Fibroblast of pulmonary artery (primary cell): ENCODE data around the gene KIRREL3.

ENCODE experiments used
- DNase-seq: peaks from one replicate; pipeline ENCODE4 v3.0.0-alpha.2; 2010; ENCODE audit warnings: low read depth
- H3K4me3 ChIP-seq: replicated peaks from 2 replicates; pipeline ENCODE4 v1.5.1; 2011; ENCODE audit warnings: low read depth, mild to moderate bottlenecking, control low read depth, low read length, moderate library complexity
- TF ChIP-seq, protein P1 (sequence below): IDR thresholded peaks from 2 replicates; pipeline ENCODE4 v1.5.1; 2011; ENCODE audit warnings: mild to moderate bottlenecking, control low read depth, low read length, inconsistent platforms; ENCODE audit errors: missing control alignments

KIRREL3 gene

DNA sequence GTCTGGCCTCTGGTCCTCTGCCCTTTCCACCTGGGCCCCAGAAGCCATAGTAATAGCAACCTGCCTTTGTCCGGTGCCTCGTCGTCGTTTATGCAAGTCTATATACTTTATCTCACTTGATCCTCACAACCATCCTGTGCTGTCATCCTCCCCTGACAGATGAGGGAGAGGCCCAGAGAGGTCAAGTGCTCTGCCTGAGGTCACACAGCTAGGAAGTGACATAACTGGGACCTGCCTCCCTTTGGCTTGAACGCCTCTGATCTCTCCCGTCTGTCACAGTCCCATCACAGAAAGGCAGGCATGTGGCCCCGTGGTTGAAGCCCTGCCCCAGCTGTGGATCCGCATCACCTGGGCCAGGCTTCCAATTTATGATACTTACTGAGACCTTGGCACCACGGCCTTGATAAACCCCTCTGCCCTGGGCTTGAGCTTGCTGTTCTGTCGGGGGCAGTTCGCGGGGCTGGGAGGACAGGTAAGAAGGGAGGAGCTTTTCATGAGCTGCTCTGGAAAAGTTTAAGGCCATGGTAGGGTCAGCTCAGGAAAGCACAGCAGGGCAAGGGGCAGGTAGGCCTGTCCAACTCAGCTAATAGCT, 398.1 kb downstream of the KIRREL3 start:
- no peak overlapping the region for H3K4me3 ChIP-seq
- TF ChIP-seq, protein P1, sequence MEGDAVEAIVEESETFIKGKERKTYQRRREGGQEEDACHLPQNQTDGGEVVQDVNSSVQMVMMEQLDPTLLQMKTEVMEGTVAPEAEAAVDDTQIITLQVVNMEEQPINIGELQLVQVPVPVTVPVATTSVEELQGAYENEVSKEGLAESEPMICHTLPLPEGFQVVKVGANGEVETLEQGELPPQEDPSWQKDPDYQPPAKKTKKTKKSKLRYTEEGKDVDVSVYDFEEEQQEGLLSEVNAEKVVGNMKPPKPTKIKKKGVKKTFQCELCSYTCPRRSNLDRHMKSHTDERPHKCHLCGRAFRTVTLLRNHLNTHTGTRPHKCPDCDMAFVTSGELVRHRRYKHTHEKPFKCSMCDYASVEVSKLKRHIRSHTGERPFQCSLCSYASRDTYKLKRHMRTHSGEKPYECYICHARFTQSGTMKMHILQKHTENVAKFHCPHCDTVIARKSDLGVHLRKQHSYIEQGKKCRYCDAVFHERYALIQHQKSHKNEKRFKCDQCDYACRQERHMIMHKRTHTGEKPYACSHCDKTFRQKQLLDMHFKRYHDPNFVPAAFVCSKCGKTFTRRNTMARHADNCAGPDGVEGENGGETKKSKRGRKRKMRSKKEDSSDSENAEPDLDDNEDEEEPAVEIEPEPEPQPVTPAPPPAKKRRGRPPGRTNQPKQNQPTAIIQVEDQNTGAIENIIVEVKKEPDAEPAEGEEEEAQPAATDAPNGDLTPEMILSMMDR, result no peak
- DNase-seq, result no peak

DNA sequence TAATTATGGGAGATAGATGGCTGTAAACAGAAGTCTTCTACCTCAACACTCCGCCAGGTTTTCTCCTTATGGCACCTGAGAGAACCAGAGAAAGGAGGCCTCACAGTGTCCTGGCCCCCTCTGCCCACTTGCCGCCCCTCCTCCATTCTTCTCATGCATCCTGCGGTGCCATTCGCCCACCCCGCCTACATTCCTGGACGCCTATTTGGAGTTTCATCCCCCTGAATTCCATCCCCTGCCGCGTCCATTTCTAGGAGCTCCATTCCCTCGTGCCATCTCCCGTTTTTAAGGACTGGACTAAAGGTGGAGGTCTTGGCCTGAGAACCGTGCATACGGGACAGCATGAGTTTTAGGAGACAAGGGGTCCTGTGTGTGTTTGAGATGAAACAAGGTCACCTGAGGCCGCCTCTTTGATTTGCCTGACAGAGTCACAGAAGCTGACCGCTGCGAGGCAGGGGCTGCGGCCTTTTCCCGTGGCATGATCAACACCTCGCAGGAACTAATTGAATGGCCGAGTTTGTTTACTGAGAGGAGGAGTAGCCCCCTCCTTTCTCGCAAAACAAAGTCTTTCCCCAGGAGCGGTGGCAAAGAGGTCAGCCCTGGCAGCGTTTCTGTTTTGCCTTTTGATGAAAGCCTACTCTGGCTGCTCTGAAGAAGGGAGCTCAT, 398.9 kb downstream of the KIRREL3 start:
- no peak overlapping the region for H3K4me3 ChIP-seq
- TF ChIP-seq, protein P1, result no peak
- DNase-seq, result no peak

DNA sequence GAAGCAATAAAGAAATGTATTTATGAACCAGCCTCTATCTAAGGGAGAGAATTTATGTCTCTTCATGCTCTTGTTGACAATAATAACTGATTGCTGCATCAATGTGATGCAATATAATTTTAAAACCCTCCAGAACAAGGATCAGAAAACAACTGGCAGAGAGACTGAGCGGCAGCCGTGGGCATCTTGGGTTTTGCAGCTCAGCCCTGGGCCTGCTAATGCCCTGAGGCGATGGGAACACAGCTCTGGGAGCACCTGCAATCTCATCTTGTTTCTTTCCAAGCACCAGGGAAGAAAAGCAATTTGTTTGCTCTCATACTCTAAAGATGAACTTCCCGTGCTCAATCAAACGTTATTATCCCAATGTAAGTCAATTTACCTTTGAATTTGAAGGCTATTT, 399.4 kb downstream of the KIRREL3 start:
- no peak for DNase-seq
- no peak overlapping the region for H3K4me3 ChIP-seq
- TF ChIP-seq, protein P1, result no peak

DNA sequence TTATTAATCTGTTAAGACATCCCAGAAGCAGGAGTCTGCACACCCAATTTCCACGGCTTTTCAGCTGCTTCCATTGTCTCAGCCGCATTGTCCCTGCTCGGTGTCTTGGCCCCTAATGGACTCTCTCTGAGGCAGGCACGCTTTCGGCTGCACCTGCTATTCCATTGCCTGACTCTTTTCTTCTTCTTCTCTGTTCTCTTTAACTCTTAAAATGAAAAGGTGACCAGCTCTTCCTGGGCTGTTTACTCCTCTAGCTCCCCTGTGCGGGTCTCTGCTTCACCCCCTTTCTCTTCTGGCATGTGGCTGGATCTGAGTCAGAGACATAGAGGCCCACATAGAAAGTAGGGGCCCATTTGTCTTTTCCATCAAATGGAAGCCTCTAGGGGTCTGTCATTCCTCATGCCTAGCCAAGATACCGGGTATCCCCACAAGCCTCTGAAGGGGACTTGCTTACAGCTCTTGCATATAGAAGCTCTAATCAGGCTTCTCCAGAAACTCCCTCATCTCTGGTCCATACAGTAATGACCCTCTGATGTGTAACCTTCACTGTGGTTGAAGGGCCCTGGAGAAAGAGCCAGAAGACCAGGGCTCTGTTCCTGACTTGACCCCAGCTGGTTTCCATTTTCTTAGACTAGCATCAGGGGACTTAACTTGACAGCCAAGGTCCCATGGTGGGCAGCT, 401.2 kb downstream of the KIRREL3 start:
- no peak overlapping the region for H3K4me3 ChIP-seq
- no peak for DNase-seq
- TF ChIP-seq, protein P1, result no peak

DNA sequence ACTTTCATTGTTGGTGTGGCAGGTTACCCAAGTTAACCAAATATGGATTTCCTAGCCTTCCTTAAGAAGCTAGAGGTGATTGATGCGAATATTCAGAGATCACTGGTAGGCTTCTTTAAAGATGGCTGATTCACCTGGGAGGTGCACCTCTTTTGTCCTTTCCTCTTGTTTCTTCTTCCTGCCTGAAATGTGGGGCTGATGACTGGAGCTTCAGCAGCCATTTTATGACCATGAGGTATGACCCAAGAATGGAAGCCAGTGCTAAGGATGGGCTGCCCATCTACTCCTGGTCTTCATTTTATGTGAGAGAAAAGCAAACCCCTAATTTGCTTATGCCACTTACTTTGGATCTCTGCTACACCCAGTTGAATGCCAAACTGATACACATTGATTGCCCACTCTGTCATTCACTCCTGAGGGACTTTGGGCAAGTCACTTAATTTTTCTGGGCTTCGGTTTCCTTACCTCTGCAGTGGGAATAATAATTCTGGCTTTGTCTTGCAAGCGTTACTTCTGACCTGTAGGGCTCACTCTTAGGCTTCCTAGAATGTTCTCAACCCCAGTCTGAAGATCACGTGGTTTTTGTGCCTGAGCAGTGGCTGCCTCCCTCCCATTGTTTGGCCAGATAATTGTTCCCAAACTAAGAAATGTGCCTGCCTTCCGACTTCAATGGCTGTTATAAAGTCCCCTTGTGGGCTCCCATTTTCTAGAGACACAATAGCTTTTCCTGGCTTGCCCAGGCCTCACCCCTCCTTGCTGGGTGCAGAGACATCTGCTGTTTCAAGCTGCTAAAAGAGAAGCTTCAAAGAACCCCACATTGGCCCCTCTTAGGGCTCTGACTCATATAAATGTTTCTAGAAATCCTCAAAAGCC, 402.0 kb downstream of the KIRREL3 start:
- no peak overlapping the region for H3K4me3 ChIP-seq
- TF ChIP-seq, protein P1, result no peak
- no peak for DNase-seq

DNA sequence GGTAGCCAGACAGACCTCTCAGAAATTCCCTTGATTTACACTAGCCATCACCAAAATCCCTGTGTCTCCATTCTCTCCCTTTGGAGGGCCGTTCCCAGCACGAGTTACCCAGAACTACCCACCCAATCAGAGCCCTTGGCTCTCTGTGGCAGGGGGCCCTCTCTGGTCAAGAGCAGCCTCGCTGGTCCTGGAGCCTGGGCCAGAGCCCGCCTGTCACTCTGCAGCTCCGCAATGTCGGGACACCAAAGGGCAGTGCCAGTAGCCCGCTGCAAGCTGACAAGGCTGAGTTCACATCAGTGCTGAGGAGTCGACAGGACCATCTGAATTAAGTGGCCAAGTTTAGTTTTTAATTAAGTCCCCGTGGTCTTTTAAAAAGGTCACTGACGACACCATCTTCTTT, 403.5 kb downstream of the KIRREL3 start:
- TF ChIP-seq, protein P1, result no peak
- no peak overlapping the region for H3K4me3 ChIP-seq
- DNase-seq, result no peak
